Keratinocyte (primary cell): Measurements from ENCODE around the gene CRIM1. TPM values are rescaled to one million over a fixed set of nuclear protein-coding genes. Genes with fewer than 3 reads are reported as not detected.

Experiments used
- DNase-seq: peaks from one replicate; pipeline ENCODE4 v3.0.0-alpha.2; 2011; ENCODE audit warnings: low read depth, missing footprints, low spot score
- FAIRE-seq: peaks from 2 replicates; lab custom pipeline; 2011; peaks lifted over from hg19 to GRCh38; lab: Jason Lieb, UNC
- H2AFZ ChIP-seq: 2 replicates; pipeline ENCODE4 v1.6.0; 2012; ENCODE audit warnings: low read length, control low read depth, inconsistent platforms; ENCODE audit not compliant: control insufficient read depth
- H3K27ac ChIP-seq: 2 replicates; pipeline ENCODE4 v1.5.1; 2011; ENCODE audit warnings: low read length; ENCODE audit not compliant: control insufficient read depth, insufficient read depth
- H3K27me3 ChIP-seq: 3 replicates; pipeline ENCODE4 v1.6.0; 2011; ENCODE audit warnings: low read length; ENCODE audit not compliant: control insufficient read depth, insufficient read depth; ENCODE audit errors: extremely low read depth
- H3K36me3 ChIP-seq, 2 experiments: 2 replicates in 1 of 2; 3 replicates in 1 of 2; pipeline ENCODE4 v1.5.1; 2011; ENCODE audit warnings: low read length in 2 of 2, mild to moderate bottlenecking in 1 of 2; ENCODE audit not compliant: control insufficient read depth in 2 of 2, insufficient read depth in 2 of 2; ENCODE audit errors: extremely low read depth in 1 of 2
- H3K4me1 ChIP-seq: 3 replicates; pipeline ENCODE4 v1.5.1; 2011; ENCODE audit warnings: low read length; ENCODE audit not compliant: control insufficient read depth, insufficient read depth; ENCODE audit errors: extremely low read depth
- H3K4me2 ChIP-seq: 3 replicates; pipeline ENCODE4 v1.6.0; 2011; ENCODE audit warnings: low read depth, low read length; ENCODE audit not compliant: control insufficient read depth, insufficient read depth; ENCODE audit errors: extremely low read depth
- H3K4me3 ChIP-seq, 3 experiments: fragments of 200-600 bp in 1 of 3; sonication (generic) in 1 of 3; 2 replicates in 2 of 3; 3 replicates in 1 of 3; pipeline ENCODE4 v1.5.1; 2011 to 2016; ENCODE audit warnings: low read length in 3 of 3, mild to moderate bottlenecking in 3 of 3, control low read depth in 2 of 3, inconsistent platforms in 1 of 3, low read depth in 1 of 3, mixed read lengths in 1 of 3, mixed run types in 1 of 3, moderate library complexity in 1 of 3; ENCODE audit not compliant: control insufficient read depth in 2 of 3, insufficient read depth in 2 of 3; ENCODE audit errors: extremely low read depth in 1 of 3
- H3K79me2 ChIP-seq: 2 replicates; pipeline ENCODE4 v1.6.0; 2012; ENCODE audit warnings: low read length; ENCODE audit not compliant: control insufficient read depth, insufficient read depth
- H3K9ac ChIP-seq: 3 replicates; pipeline ENCODE4 v1.6.0; 2011; ENCODE audit warnings: low read length; ENCODE audit not compliant: control insufficient read depth, insufficient read depth; ENCODE audit errors: extremely low read depth
- H3K9me1 ChIP-seq: 3 replicates; pipeline ENCODE4 v1.6.0; 2011; ENCODE audit warnings: low read length; ENCODE audit not compliant: control insufficient read depth, insufficient read depth; ENCODE audit errors: extremely low read depth
- H3K9me3 ChIP-seq: 2 replicates; pipeline ENCODE4 v1.5.1; 2012; ENCODE audit warnings: low read depth, low read length; ENCODE audit not compliant: control insufficient read depth
- H4K20me1 ChIP-seq: 3 replicates; pipeline ENCODE4 v1.6.0; 2011; ENCODE audit warnings: low read length; ENCODE audit not compliant: control insufficient read depth, insufficient read depth; ENCODE audit errors: extremely low read depth
- CTCF ChIP-seq, 3 experiments: IDR thresholded peaks in 1 of 3; conservative IDR thresholded peaks in 1 of 3; optimal IDR thresholded peaks in 1 of 3; 2 replicates in 2 of 3; 3 replicates in 1 of 3; pipeline versions ENCODE3 to v1.5.1; 2011; ENCODE audit warnings: low read length in 3 of 3, mild to moderate bottlenecking in 3 of 3, moderate library complexity in 2 of 3, control low read depth in 1 of 3, inconsistent platforms in 1 of 3; ENCODE audit not compliant: insufficient read depth in 2 of 3; ENCODE audit errors: extremely low read depth in 1 of 3
- EZH2 ChIP-seq: IDR thresholded peaks from one replicate; pipeline ENCODE4 v1.6.1; 2012; ENCODE audit warnings: inconsistent platforms, mild to moderate bottlenecking, low read length, moderate library complexity
- dilution Hi-C: fragments of 300-500 bp; cut with MboI; formaldehyde crosslinking; loops from one replicate; pipeline ENCODE4 v1.7.0; 2020; ENCODE audit warnings: low sequenced_read_pairs; ENCODE audit not compliant: extremely low pct_ligation_motif_present
- polyA plus RNA-seq, 5 experiments: library from polyadenylated mRNA; depleted of rRNA in 3 of 5; stranded (reverse) in 3 of 5; stranded (forward) in 1 of 5; unstranded in 1 of 5; fragments of >200 nt; gene quantifications; 1 replicate in 1 of 5; 2 replicates in 3 of 5; 3 replicates in 1 of 5; pipeline versions ENCODE4 v1.2.1 to v1.2.3, GENCODE V29; 2011 to 2012; ENCODE audit warnings: missing spikeins in 2 of 5, low read depth in 1 of 5, low replicate concordance in 1 of 5

CRIM1 gene
- polyA plus RNA-seq, 1 donor (not counting 4 experiments of a cell fraction or from before 2014, with no cell fraction given), result 98.3 TPM

DNA sequence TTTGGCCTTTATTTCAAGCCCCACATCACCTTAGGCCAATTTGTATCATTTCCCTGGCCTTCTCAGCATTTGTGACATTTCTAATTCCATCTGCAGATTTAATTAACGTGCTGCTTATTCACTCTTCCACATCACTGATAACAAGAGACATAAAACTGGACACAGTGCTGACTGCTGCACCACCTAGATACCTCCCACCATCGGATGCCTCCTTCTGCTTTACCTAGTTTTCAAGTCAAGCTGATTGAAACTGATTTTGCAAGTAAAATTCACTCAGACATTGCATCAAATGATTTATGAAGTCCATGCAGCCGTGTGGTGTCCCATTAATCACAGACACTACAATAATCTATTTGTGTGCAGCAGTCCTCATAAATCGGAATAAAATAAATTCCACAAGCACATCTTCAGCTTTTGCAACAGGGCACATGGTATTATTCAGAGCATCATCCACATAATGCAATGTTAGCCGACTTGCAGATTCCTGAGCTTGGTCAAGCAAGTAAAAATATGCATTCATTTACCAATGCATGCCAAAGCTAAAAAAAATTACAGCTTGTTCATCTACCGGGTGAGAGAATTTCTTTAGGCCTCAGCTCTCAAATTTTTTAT is 15.9 kb upstream of the CRIM1 start:
- peaks cover 13% of the 10 kb centered on the region for H3K4me1 ChIP-seq
- DNase-seq (no peak), FAIRE-seq (no peak)
- H3K9me3 ChIP-seq, result no peaks in the 10 kb centered on the region
- no peak overlapping the region for H3K9ac ChIP-seq
- H3K9me1 ChIP-seq, result no peaks in the 10 kb centered on the region
- no peaks in the 10 kb centered on the region for H3K36me3 ChIP-seq
- no peak overlapping the region for H3K4me3 ChIP-seq
- H4K20me1 ChIP-seq, result no peaks in the 10 kb centered on the region
- no peaks in the 10 kb centered on the region for H3K27me3 ChIP-seq
- no peak overlapping the region for H3K4me2 ChIP-seq
- dilution Hi-C loops, result no loop called here
- H3K79me2 ChIP-seq, result no peaks in the 10 kb centered on the region
- no peak for TF ChIP-seq EZH2
- TF ChIP-seq CTCF (optimal IDR thresholded peaks at IDR 0.05 in 1 of 3, IDR thresholded peaks at IDR 0.05 in 1 of 3, conservative IDR thresholded peaks at IDR 0.05 in 1 of 3; ENCODE audit: extremely low read depth in 1 of 3, insufficient read depth in 2 of 3, low read length in 3 of 3), result no peak
- H3K27ac ChIP-seq, result no peak overlapping the region
- no peak overlapping the region for H2AFZ ChIP-seq

GRCh38 chr2:36343606-36344005 is 12.0 kb upstream of the CRIM1 start:
- H3K4me2 ChIP-seq, result no peak overlapping the region
- no peaks in the 10 kb centered on the region for H3K9me1 ChIP-seq
- no peaks in the 10 kb centered on the region for H3K27me3 ChIP-seq
- no peaks in the 10 kb centered on the region for H3K36me3 ChIP-seq
- no peaks in the 10 kb centered on the region for H4K20me1 ChIP-seq
- FAIRE-seq, result no peak
- H3K4me3 ChIP-seq, result no peak overlapping the region
- H3K9me3 ChIP-seq, result no peaks in the 10 kb centered on the region
- no peak overlapping the region for H3K27ac ChIP-seq
- no peak for DNase-seq
- no peaks in the 10 kb centered on the region for H3K79me2 ChIP-seq
- no peak overlapping the region for H3K9ac ChIP-seq
- no peak overlapping the region for H2AFZ ChIP-seq
- peaks cover 8% of the 10 kb centered on the region for H3K4me1 ChIP-seq
- dilution Hi-C loops, result no loop called here
- no peak for TF ChIP-seq EZH2
- no peak for TF ChIP-seq CTCF (optimal IDR thresholded peaks at IDR 0.05 in 1 of 3, IDR thresholded peaks at IDR 0.05 in 1 of 3, conservative IDR thresholded peaks at IDR 0.05 in 1 of 3; ENCODE audit: extremely low read depth in 1 of 3, insufficient read depth in 2 of 3, low read length in 3 of 3)
